Putamen (tissue), 1 donor: ENCODE data around the gene CADPS2.

Experiments used
- DNase-seq: peaks from one replicate; pipeline ENCODE4 v3.0.0-alpha.2; 2016; ENCODE audit warnings: low spot score

Gene CADPS2

DNA sequence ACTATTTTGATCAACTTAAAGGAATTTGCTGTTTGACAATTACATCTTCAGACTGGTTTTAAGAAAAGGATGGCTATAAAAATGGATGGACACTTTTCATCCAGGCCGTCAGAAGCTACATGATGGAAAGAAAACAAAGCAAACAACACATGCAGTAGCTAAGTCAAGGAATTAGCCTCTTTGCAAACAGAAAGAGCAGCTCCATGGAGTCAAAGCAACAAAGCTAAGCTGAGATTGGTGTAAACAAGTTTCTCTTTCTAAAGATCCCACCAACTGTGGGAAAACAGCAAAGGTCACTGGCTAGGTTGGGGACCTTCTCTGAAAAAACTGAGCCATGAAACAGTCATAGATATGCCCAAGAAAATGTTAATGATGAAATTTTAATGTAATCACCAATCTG lies 286.2 kb downstream of the CADPS2 start:
- no peak for DNase-seq

DNA sequence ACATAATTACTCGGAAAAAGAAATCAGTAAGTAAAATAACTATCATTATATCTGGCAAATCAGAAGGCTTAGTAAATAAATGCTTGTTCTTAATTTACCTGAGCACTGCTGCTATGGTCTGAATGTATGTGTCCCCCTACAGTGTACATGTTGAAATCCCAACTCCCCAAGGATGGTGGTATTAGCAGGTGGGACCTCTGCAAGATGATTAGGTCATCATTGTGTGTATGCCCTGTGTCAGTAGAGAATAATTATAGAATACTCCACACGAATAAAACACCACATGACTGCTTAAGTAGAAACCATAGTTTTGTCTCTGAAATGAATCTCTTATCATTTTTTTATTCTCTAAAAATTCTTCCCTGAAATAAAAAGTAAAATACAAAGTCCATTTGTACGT lies 289.0 kb downstream of the CADPS2 start:
- DNase-seq = no peak

GRCh38 chr7:122595885-122596284 lies 290.4 kb downstream of the CADPS2 start:
- no peak for DNase-seq

DNA sequence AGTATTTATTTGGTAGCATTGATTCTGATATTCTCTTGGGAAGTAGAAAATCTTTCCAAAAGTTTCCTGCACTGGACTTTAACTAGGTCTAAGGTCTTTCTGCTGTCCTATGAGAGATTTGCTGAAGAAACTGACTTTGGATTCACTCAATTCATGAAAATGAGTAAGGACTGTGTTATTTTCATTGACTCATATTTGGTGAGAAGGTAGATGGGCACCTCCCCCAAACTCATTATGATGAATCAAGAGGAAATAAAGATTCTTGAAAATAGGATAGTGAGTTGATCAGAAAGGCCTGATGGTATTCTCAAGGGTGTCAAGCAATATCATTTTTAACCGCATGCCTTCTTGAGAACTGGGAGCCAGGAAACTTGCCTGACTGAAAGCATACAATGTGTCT lies 297.6 kb downstream of the CADPS2 start:
- DNase-seq = no peak

DNA sequence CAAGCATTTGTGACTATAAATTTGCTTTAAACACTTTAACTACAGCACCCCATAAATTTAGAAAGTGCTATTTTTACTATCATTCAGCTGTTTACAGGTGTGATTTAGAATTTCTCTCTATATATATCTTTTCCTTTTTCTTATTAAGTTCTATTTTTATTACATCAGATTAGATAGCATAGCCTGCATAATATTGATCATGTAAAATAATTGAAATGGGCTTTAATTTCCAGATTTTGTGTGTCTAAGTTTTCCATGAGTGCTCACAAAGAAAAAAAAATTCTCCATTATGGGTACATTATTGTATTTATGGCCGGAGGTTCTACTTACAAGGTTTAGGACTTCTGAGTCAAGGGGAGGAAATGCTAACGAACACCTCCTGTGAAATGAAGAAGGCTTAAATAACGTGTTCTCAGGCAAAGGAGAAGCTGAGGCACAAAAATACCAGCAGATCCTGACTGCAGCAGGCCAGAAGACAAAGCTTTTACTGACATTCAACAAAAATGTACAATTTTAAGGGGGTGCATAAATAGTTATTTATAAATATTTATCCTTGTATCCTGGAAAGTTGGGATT lies 301.5 kb downstream of the CADPS2 start:
- DNase-seq = no peak

GRCh38 chr7:122578350-122578749 lies 307.9 kb downstream of the CADPS2 start:
- DNase-seq = no peak

- no peak for DNase-seq
These were observed 308.7 kb downstream of the CADPS2 start for GRCh38 chr7:122577449-122578003.

- no peak for DNase-seq
These were observed 313.6 kb downstream of the CADPS2 start for GRCh38 chr7:122572706-122573105.

GRCh38 chr7:122561326-122561725 lies 324.9 kb downstream of the CADPS2 start:
- no peak for DNase-seq

- no peak for DNase-seq
These were observed 329.3 kb downstream of the CADPS2 start for GRCh38 chr7:122556873-122557542.

DNA sequence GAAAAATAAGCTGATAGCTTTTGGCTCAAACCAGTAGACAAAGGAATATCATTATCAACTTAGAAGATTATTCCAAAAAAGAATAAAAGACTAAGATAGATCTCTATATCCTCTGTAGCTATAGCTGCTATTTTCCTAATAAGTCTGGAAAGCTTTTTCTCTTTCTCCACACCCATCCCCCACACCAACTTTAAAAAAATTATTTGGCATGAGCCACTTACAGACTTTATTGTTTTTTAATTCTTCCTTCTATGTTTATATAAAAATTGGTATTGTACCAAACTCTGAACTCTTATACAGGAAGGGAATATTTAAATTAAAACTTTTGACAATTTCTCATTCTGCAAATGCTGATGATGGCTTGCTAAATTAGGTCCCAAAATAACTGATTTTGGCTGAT lies 330.0 kb downstream of the CADPS2 start:
- DNase-seq = no peak

- DNase-seq = no peak
These were observed 332.5 kb downstream of the CADPS2 start for GRCh38 chr7:122553761-122554160.

GRCh38 chr7:122552769-122553168 lies 333.5 kb downstream of the CADPS2 start:
- no peak for DNase-seq

GRCh38 chr7:122550545-122550944 lies 335.7 kb downstream of the CADPS2 start:
- DNase-seq = no peak

GRCh38 chr7:122549578-122549977 lies 336.7 kb downstream of the CADPS2 start:
- DNase-seq = no peak

- DNase-seq = no peak
These were observed 339.8 kb downstream of the CADPS2 start for GRCh38 chr7:122546496-122546895.

GRCh38 chr7:122544463-122544862 lies 341.8 kb downstream of the CADPS2 start:
- DNase-seq = peak; percentile 37

DNA sequence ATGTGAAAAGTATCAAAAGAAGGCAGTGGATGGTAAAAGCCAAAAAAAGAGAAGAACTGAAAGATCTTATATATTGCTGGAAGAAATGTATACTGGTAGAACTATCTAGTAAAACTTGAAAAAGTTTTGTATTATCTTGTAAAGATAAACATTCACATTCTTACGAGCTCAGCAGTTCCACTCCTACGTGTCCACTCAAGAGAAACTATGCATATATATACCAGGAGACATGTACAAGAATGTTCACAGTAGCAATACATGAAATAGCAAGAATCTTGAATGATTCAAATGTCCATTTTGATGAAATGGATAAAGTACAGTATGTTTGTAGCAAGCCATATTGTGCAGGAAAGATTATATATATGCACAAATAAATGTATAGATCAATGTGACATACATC lies 342.4 kb downstream of the CADPS2 start:
- DNase-seq = no peak

DNA sequence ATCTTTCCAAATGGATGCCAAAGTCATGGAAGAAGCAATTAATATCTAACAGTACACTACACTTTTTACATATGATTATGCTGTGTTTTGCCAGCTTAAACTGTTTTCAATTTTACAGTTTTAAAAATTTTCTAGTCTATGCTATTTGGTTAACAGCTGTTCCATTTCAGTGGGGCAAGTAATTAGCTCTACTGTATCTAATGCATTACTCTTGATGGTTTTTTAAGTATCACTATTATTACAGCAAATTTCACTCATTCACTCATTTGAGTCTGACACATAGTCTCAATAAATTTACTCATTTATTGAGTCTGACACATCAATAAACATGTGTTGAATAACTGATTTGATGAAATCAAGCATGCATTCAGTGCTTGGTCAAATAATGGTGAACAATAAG lies 343.1 kb downstream of the CADPS2 start:
- DNase-seq = no peak

GRCh38 chr7:122535086-122535485 lies 351.2 kb downstream of the CADPS2 start:
- no peak for DNase-seq

DNA sequence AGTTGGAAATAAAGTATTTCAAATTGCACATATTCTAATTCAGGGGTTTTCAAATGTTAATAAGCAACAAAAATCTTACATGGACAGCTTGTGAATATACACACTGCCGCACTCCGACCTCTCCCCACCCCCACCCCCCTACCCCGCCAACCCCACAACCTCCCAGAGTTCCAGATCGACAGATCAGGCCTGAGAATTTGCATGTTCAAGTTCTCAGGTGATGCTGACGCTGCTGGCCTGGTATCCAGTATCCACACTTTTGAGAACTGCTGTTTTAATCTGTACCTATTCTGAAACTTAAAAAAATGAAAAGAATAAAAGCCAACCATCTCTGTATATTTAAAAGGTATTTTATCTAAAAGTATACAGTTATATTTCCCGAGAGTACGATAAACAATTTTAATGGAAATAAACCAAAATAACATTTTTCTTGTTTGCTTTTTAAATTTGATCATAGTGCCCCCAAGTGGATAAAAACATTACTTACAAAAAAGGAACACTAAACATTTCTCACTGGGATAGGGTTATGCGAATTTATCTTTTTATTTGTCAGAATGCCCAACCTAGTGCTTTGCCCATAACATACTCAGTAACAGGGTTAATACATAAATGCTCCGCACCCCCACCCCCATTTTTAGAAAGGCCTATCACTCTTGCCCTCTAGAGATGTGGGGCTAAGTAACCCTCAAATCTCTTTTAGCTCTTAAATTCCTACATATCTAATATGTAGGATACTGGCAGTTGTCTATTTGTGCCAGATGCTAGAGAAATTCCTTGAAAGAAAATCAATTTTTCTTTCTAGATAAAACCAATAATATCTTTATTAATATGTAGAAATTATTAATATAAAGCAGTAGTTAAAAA lies 353.6 kb downstream of the CADPS2 start:
- DNase-seq = no peak

DNA sequence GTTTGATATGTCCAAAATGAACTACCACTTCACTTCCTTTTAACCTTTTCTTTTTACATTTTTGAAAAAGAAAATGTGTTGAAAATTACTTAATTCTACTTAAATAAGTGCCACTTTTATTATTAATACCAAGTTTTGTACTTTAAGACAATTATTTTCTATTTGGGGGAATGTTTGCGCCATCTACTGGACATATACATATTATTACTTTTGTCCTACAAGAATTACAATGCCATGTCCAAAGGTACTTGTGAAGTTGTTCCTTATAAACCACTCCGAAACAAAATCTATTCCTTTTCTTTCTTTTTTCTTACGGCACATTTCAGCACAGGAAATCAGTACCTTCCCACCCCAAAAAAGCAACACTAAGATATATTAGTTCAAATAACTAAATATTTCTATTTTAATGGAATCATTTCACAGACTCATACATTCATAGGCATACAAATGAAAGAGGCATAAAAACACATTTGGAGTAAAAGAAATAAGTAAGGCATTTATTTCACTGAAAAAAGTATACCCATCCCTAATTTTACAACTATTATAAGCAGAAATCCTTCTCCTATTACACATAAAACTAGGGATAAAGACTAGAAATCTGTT lies 357.3 kb downstream of the CADPS2 start:
- peak; percentile 28 for DNase-seq
